Neuronal stem cell (in vitro differentiated cells): ENCODE measurements around the gene GABARAPL2.

Experiments used
- DNase-seq: peaks from one replicate; pipeline ENCODE4 v3.0.0-alpha.2; 2013; ENCODE audit warnings: low spot score
- H2AFZ ChIP-seq: one replicate; pipeline ENCODE4 v1.6.1; 2013; ENCODE audit warnings: mild to moderate bottlenecking, low read length, inconsistent platforms
- H2AK5ac ChIP-seq: 2 replicates; pipeline ENCODE4 v1.6.1; 2013; ENCODE audit warnings: low read depth, mild to moderate bottlenecking, inconsistent platforms, low read length, moderate library complexity, mixed read lengths
- H2BK120ac ChIP-seq: 2 replicates; pipeline ENCODE4 v1.6.1; 2013; ENCODE audit warnings: low read depth, mild to moderate bottlenecking, inconsistent platforms, low read length, moderate library complexity, mixed read lengths
- H2BK12ac ChIP-seq: one replicate; pipeline ENCODE4 v1.6.1; 2013; ENCODE audit warnings: low read length, inconsistent platforms
- H2BK15ac ChIP-seq: 2 replicates; pipeline ENCODE4 v1.6.1; 2013; ENCODE audit warnings: mild to moderate bottlenecking, low read length, inconsistent platforms, mixed read lengths
- H2BK5ac ChIP-seq: one replicate; pipeline ENCODE4 v1.6.1; 2013; ENCODE audit warnings: inconsistent platforms, mild to moderate bottlenecking, low read length, moderate library complexity
- H3K14ac ChIP-seq: one replicate; pipeline ENCODE4 v1.6.1; 2013; ENCODE audit warnings: low read length, inconsistent platforms
- H3K18ac ChIP-seq: 2 replicates; pipeline ENCODE4 v1.6.1; 2013; ENCODE audit warnings: low read length, inconsistent platforms
- H3K23ac ChIP-seq: 2 replicates; pipeline ENCODE4 v1.6.1; 2013; ENCODE audit warnings: low read depth, mild to moderate bottlenecking, mixed read lengths, low read length, inconsistent platforms; ENCODE audit not compliant: poor library complexity
- H3K27ac ChIP-seq: replicated peaks from 3 replicates; pipeline ENCODE4 v1.5.1; 2013; ENCODE audit warnings: low read length, inconsistent platforms
- H3K27me3 ChIP-seq, 3 experiments: 2 replicates each; pipeline ENCODE4 v1.6.1; 2013; ENCODE audit warnings: low read length in 3 of 3, mild to moderate bottlenecking in 2 of 3, inconsistent platforms in 1 of 3, low read depth in 1 of 3, mixed read lengths in 1 of 3, moderate library complexity in 1 of 3; ENCODE audit not compliant: control insufficient read depth in 3 of 3, insufficient read depth in 3 of 3
- H3K36me3 ChIP-seq, 2 donors: replicated peaks in 1 of 2; 2 replicates each; pipeline ENCODE4 v1.6.1; 2013; ENCODE audit warnings: low read length in 2 of 2; ENCODE audit not compliant: control insufficient read depth in 2 of 2, insufficient read depth in 2 of 2
- H3K4ac ChIP-seq: 2 replicates; pipeline ENCODE4 v1.6.1; 2013; ENCODE audit warnings: inconsistent platforms, mild to moderate bottlenecking, low read length, moderate library complexity
- H3K4me1 ChIP-seq, 2 donors: 1 replicate in 1 of 2; 2 replicates in 1 of 2; pipeline ENCODE4 v1.6.1; 2013; ENCODE audit warnings: low read length in 2 of 2, low read depth in 1 of 2; ENCODE audit not compliant: control insufficient read depth in 2 of 2, insufficient read depth in 1 of 2
- H3K4me2 ChIP-seq: one replicate; pipeline ENCODE4 v1.6.1; 2013; ENCODE audit warnings: mild to moderate bottlenecking, low read length, inconsistent platforms; ENCODE audit not compliant: insufficient read depth, poor library complexity, severe bottlenecking
- H3K4me3 ChIP-seq, 2 donors: 2 replicates each; pipeline ENCODE4 v1.5.1; 2013; ENCODE audit warnings: low read length in 2 of 2, mild to moderate bottlenecking in 2 of 2, inconsistent platforms in 1 of 2, moderate library complexity in 1 of 2
- H3K79me1 ChIP-seq: one replicate; pipeline ENCODE4 v1.6.1; 2013; ENCODE audit warnings: low read depth, mild to moderate bottlenecking, inconsistent platforms, low read length, moderate library complexity
- H3K9ac ChIP-seq: one replicate; pipeline ENCODE4 v1.6.1; 2013; ENCODE audit warnings: mild to moderate bottlenecking, low read depth, low read length, inconsistent platforms; ENCODE audit not compliant: poor library complexity
- H3K9me3 ChIP-seq, 2 donors: replicated peaks in 1 of 2; 2 replicates each; pipeline versions ENCODE3 to v1.6.1; 2013; ENCODE audit warnings: low read length in 2 of 2, mild to moderate bottlenecking in 2 of 2, inconsistent platforms in 1 of 2, low read depth in 1 of 2, mixed read lengths in 1 of 2, moderate library complexity in 1 of 2; ENCODE audit not compliant: control insufficient read depth in 2 of 2, insufficient read depth in 1 of 2
- H4K8ac ChIP-seq: one replicate; pipeline ENCODE4 v1.6.1; 2013; ENCODE audit warnings: low read depth, mild to moderate bottlenecking, inconsistent platforms, low read length, moderate library complexity
- H4K91ac ChIP-seq: one replicate; pipeline ENCODE4 v1.6.1; 2013; ENCODE audit warnings: low read length, low read depth, mild to moderate bottlenecking, inconsistent platforms; ENCODE audit not compliant: poor library complexity
- WGBS, 2 donors: extraction: QIAGEN DNeasy Blood & Tissue Kit; methylation state at CpG; one replicate each; pipeline ENCODE4 v1.1.7; 2013; ENCODE audit warnings: missing lambda C conversion rate in 2 of 2, mixed read lengths in 1 of 2; ENCODE audit not compliant: insufficient read length in 2 of 2, insufficient replicate concordance in 1 of 2; ENCODE audit errors: extremely low coverage in 2 of 2; 5-methylcytosine and 5-hydroxymethylcytosine counted together

Gene GABARAPL2

DNA sequence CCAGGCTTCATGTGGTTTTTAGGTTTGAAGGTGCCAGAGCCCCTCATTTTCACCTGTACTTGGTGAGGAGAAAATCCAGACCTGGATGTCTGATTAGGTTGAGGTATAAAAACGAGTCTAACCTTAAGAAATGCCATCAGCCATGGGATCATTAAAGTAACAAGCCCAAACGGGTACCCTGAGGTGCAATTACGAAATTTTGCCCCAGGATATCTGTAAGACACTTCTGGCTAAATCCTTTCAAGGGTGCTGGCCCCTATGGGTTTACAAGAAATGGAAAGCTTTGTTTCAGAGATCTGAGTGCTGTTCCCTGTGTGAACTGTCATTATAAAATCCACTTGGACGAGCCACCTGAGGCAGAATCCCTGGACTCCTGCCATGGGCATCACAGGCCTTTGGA is 37.1 kb downstream of the GABARAPL2 start:
- no peak overlapping the region for H3K23ac ChIP-seq
- WGBS, 2 donors = no CpG with 5 or more reads among the region's 4 CpGs
- H2BK12ac ChIP-seq = no peak overlapping the region

DNA sequence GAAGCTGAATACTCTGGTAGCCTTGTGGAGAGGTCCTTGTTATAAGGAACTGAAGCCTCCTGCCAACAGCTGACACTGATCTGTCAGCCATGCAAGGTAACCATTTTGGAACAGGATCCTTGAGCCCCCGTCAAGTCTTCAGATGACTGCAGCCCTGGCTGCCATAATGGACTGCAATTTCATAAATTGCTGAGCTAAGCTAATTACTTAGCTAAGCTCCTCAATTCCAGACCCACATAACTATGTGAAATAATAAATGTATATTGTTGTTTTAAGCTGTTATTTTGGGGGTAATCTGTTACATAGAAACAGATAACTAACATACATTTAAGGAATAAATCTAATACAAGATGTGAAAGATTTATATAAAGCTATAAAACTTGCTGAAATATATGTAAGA is 40.3 kb downstream of the GABARAPL2 start:
- H3K18ac ChIP-seq = no peak overlapping the region
- H3K4me1 ChIP-seq = no peaks in the 10 kb centered on the region
- H3K4me2 ChIP-seq = no peak overlapping the region
- no CpG with 5 or more reads among the region's 1 CpG for WGBS, 2 donors
- H3K79me1 ChIP-seq = peaks cover 2% of the 10 kb centered on the region
- no peak overlapping the region for H2BK12ac ChIP-seq
- H3K27me3 ChIP-seq = no peaks in the 10 kb centered on the region
- no peak overlapping the region for H3K27ac ChIP-seq
- H3K9me3 ChIP-seq = peaks cover 10% of the 10 kb centered on the region in 2 donors
- no peak overlapping the region for H2BK15ac ChIP-seq
- no peak overlapping the region for H2BK5ac ChIP-seq
- H3K23ac ChIP-seq = no peak overlapping the region
- H3K36me3 ChIP-seq = peaks cover 42 to 93% of the 10 kb centered on the region in 2 donors
- no peak overlapping the region for H3K4ac ChIP-seq
- no peak overlapping the region for H3K14ac ChIP-seq
- H4K91ac ChIP-seq = no peak overlapping the region
- H2BK120ac ChIP-seq = no peak overlapping the region
- no peak for DNase-seq
- no peak overlapping the region for H2AK5ac ChIP-seq
- no peak overlapping the region for H2AFZ ChIP-seq
- H3K9ac ChIP-seq = no peak overlapping the region
- H4K8ac ChIP-seq = no peak overlapping the region
- H3K4me3 ChIP-seq = no peak overlapping the region

More for the DNA sequence above, 37.1 kb downstream of the GABARAPL2 start:
- no peak overlapping the region for H3K9ac ChIP-seq
- H3K36me3 ChIP-seq = peaks cover 35 to 87% of the 10 kb centered on the region in 2 donors
- no peak overlapping the region for H3K27ac ChIP-seq
- no peak overlapping the region for H3K14ac ChIP-seq
- no peaks in the 10 kb centered on the region for H3K4me1 ChIP-seq
- H3K4me2 ChIP-seq = no peak overlapping the region
- H2BK15ac ChIP-seq = no peak overlapping the region
- no peaks in the 10 kb centered on the region for H3K79me1 ChIP-seq
- H3K4ac ChIP-seq = no peak overlapping the region
- no peak overlapping the region for H3K18ac ChIP-seq
- no peak overlapping the region for H4K8ac ChIP-seq
- DNase-seq = no peak
- no peak overlapping the region for H2BK120ac ChIP-seq
- H2AFZ ChIP-seq = no peak overlapping the region
- no peaks in the 10 kb centered on the region for H3K27me3 ChIP-seq
- H4K91ac ChIP-seq = no peak overlapping the region
- no peak overlapping the region for H2AK5ac ChIP-seq
- H3K9me3 ChIP-seq = peaks cover 10% of the 10 kb centered on the region in 2 donors
- H3K4me3 ChIP-seq = no peak overlapping the region
- no peak overlapping the region for H2BK5ac ChIP-seq

DNA sequence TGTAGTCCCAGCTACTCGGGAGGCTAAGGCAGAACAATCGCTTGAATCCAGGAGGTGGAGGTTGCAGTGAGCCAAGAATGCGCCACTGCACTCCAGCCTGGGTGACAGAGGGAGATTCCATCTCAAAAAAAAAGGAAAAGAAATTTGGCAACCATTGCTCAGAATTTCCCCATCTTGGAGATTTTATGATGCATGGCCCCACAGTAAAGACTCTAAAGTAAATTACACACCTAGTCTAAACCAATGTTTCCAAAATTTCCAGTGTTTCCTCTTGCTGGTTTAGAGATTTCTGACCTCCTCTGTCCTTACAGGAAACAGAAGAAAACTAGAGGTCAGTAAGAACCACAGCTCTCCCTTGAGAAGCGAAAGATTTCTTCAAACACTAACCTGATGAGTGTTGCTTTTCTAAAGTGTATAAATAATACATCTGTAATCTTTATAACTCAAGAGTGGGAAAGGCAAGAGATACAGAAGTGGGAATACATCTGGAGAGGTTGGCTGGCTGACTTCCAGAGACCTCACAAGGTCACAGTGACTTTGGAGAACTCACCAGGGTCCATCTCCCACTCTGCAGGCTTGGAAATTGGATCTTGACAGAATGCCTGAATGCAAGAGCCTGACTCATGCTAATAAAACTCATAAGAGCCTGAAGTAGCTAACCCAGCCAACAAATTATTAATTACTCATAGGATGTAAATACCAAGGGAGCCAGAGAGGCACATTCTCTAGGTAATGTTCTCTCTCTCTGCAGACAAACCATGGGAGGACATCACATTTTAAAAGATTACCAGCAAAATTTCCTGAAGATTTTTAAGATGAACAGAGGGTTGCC is 48.1 kb downstream of the GABARAPL2 start:
- no peaks in the 10 kb centered on the region for H3K27me3 ChIP-seq
- H3K4ac ChIP-seq = no peak overlapping the region
- no peak overlapping the region for H2BK5ac ChIP-seq
- no peak overlapping the region for H2BK15ac ChIP-seq
- no peak overlapping the region for H3K4me3 ChIP-seq
- WGBS, 2 donors = no CpG with 5 or more reads among the region's 4 CpGs
- no peak for DNase-seq
- H4K91ac ChIP-seq = no peak overlapping the region
- H4K8ac ChIP-seq = no peak overlapping the region
- H3K14ac ChIP-seq = no peak overlapping the region
- H3K36me3 ChIP-seq = peaks cover 27 to 97% of the 10 kb centered on the region in 2 donors
- H3K23ac ChIP-seq = no peak overlapping the region
- H3K18ac ChIP-seq = no peak overlapping the region
- no peak overlapping the region for H3K4me2 ChIP-seq
- H3K9me3 ChIP-seq = no peaks in the 10 kb centered on the region
- H3K9ac ChIP-seq = no peak overlapping the region
- no peak overlapping the region for H2BK120ac ChIP-seq
- H3K4me1 ChIP-seq = no peaks in the 10 kb centered on the region
- H3K27ac ChIP-seq = no peak overlapping the region
- peaks cover 2% of the 10 kb centered on the region for H3K79me1 ChIP-seq
- no peak overlapping the region for H2AFZ ChIP-seq
- H2BK12ac ChIP-seq = no peak overlapping the region
- H2AK5ac ChIP-seq = no peak overlapping the region

DNA sequence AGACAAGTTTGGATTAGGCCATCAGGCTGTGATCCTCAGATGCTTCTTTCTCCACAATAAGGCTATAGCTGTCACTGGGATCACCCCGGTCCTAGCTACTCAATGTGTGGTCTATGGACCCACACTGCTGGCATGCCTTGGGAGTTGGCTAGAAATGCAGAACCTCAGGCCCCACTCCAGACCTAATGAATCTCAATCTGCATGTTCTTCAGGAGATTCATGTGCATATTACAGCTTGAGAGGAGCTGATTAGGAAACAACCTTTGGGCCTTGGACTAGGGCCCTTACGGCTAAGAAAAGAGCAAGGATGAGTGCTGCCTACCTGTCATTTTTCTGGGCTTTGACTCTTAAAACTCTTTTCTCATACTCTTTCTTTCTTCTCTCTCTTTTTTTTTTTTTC is 49.4 kb downstream of the GABARAPL2 start:
- no CpG with 5 or more reads among the region's 2 CpGs for WGBS, 2 donors
- Histone ChIP-seq H2AK5ac (no peak overlapping the region), H2BK120ac (no peak overlapping the region), H2BK12ac (no peak overlapping the region), H3K23ac (no peak overlapping the region), H3K9me3 (no peaks in the 10 kb centered on the region), H2BK15ac (no peak overlapping the region), H3K4me1 (peaks cover 0 to 2% of the 10 kb centered on the region in 2 donors), H3K14ac (no peak overlapping the region), H3K79me1 (peaks cover 2% of the 10 kb centered on the region), H2BK5ac (no peak overlapping the region), H4K91ac (no peak overlapping the region), H3K36me3 (peaks cover 26 to 97% of the 10 kb centered on the region in 2 donors), H2AFZ (no peak overlapping the region), H3K4ac (no peak overlapping the region), H3K4me3 (no peak overlapping the region), H3K27ac (no peak overlapping the region), H3K27me3 (no peaks in the 10 kb centered on the region), H3K4me2 (no peak overlapping the region), H3K18ac (no peak overlapping the region), H4K8ac (no peak overlapping the region), H3K9ac (no peak overlapping the region)
- no peak for DNase-seq
